Brain microvascular endothelial cell (primary cell): ENCODE data around the gene CNDP2.

Experiments
- DNase-seq: peaks from one replicate; pipeline ENCODE4 v3.0.0-alpha.2; 2020
- H3K27ac ChIP-seq: fragments of 250-450 bp; sonication (Bioruptor Pico); 2 replicates; pipeline ENCODE4 v1.5.1; 2020; ENCODE audit warnings: mild to moderate bottlenecking, moderate library complexity
- H3K27me3 ChIP-seq: fragments of 250-450 bp; sonication (Bioruptor Pico); replicated peaks from 2 replicates; pipeline ENCODE4 v1.5.1; 2020; ENCODE audit warnings: mild to moderate bottlenecking
- H3K36me3 ChIP-seq: fragments of 250-450 bp; sonication (Bioruptor Pico); replicated peaks from 2 replicates; pipeline ENCODE4 v1.5.1; 2020; ENCODE audit warnings: mild to moderate bottlenecking
- H3K4me3 ChIP-seq: 2 replicates; pipeline ENCODE4 v1.5.1; 2011; ENCODE audit warnings: low read depth, mild to moderate bottlenecking, control low read depth, low read length, moderate library complexity
- CTCF ChIP-seq: IDR thresholded peaks from 2 replicates; pipeline ENCODE4 v1.5.1; 2011; ENCODE audit warnings: low read depth, mild to moderate bottlenecking, moderate library complexity, low read length, control low read depth, inconsistent platforms; ENCODE audit errors: missing control alignments
- in situ Hi-C: cut with HindIII; loops from 2 replicates; pipeline ENCODE4 v1.10.0; 2017; ENCODE audit warnings: low sequenced_read_pairs, low pct_ligation_motif_present

The CNDP2 gene

GRCh38 chr18:74532511-74533025, 36.4 kb downstream of the CNDP2 start:
- no peak for DNase-seq
- in situ Hi-C loops = no loop called here
- TF ChIP-seq CTCF = no peak
- no peaks in the 10 kb centered on the region for H3K27me3 ChIP-seq
- no peak overlapping the region for H3K4me3 ChIP-seq
- H3K36me3 ChIP-seq = no peaks in the 10 kb centered on the region
- no peak overlapping the region for H3K27ac ChIP-seq

GRCh38 chr18:74533666-74534065, 37.5 kb downstream of the CNDP2 start:
- no peaks in the 10 kb centered on the region for H3K27me3 ChIP-seq
- no peak for DNase-seq
- in situ Hi-C loops = no loop called here
- no peak overlapping the region for H3K4me3 ChIP-seq
- H3K36me3 ChIP-seq = no peaks in the 10 kb centered on the region
- H3K27ac ChIP-seq = no peak overlapping the region
- no peak for TF ChIP-seq CTCF

- Histone ChIP-seq H3K4me3 (no peak within 1 kb of the TSS), H3K27me3 (no peaks in the 10 kb centered on the region), H3K27ac (no peak within 1 kb of the TSS), H3K36me3 (no peaks in the 10 kb centered on the region)
- no peak for TF ChIP-seq CTCF
- in situ Hi-C loops = no loop called here
- DNase-seq = no peak
Measured at GRCh38 chr18:74534150-74534969, 38.2 kb downstream of the CNDP2 start, which contains the start of gene CNDP1. Gene CNDP1 (plus strand): TSS chr18:74534500. CDS start chr18:74534668, 168 bp downstream.

GRCh38 chr18:74534981-74535649, 39.0 kb downstream of the CNDP2 start:
- no peak overlapping the region for H3K27ac ChIP-seq
- no peak for TF ChIP-seq CTCF
- H3K27me3 ChIP-seq = no peaks in the 10 kb centered on the region
- no peaks in the 10 kb centered on the region for H3K36me3 ChIP-seq
- no peak overlapping the region for H3K4me3 ChIP-seq
- DNase-seq = no peak
- in situ Hi-C loops = no loop called here

GRCh38 chr18:74539289-74539688, 43.1 kb downstream of the CNDP2 start:
- Histone ChIP-seq H3K4me3 (no peak overlapping the region), H3K36me3 (no peaks in the 10 kb centered on the region), H3K27ac (no peak overlapping the region), H3K27me3 (no peaks in the 10 kb centered on the region)
- DNase-seq = no peak
- in situ Hi-C loops = no loop called here
- TF ChIP-seq CTCF = no peak
